Heart left ventricle (tissue), 16 donors: ENCODE results near the gene RCBTB2. TPM values are rescaled to one million over a fixed set of nuclear protein-coding genes. Genes with fewer than 3 reads are reported as not detected.

Experiments
- ATAC-seq, 4 donors: fragments of 200-7000 bp; cut with Tn5 transposase; one replicate each; pipeline ENCODE4 v1.9.1; 2020 to 2022; ENCODE audit warnings: moderate library complexity in 4 of 4, mild to moderate bottlenecking in 3 of 4, moderate number of reproducible peaks in 1 of 4
- DNase-seq, 5 donors: peaks; one replicate each; pipeline ENCODE4 v3.0.0-alpha.2; 2020
- H3K27ac ChIP-seq, 12 donors: fragments of 200-600 bp; sonication (generic) in 4 of 12; one replicate each; pipeline versions ENCODE4 v1.5.0 to v1.8.0; 2016 to 2022; ENCODE audit warnings: mild to moderate bottlenecking in 2 of 12
- H3K27me3 ChIP-seq, 9 donors: fragments of 200-600 bp; sonication (generic) in 2 of 9; one replicate each; pipeline versions ENCODE4 v1.5.1 to v1.8.0; 2016 to 2022; ENCODE audit warnings: mild to moderate bottlenecking in 3 of 9
- H3K36me3 ChIP-seq, 9 donors: fragments of 200-600 bp; sonication (generic) in 2 of 9; one replicate each; pipeline versions ENCODE4 v1.5.0 to v1.8.0; 2018 to 2022; ENCODE audit warnings: mild to moderate bottlenecking in 2 of 9
- H3K4me1 ChIP-seq, 12 donors: fragments of 200-600 bp; sonication (generic) in 4 of 12; one replicate each; pipeline versions ENCODE4 v1.5.0 to v1.8.0; 2016 to 2022; ENCODE audit warnings: mild to moderate bottlenecking in 3 of 12
- H3K4me3 ChIP-seq, 12 donors: fragments of 200-600 bp; sonication (generic) in 4 of 12; one replicate each; pipeline versions ENCODE4 v1.5.0 to v1.8.0; 2017 to 2022; ENCODE audit warnings: mild to moderate bottlenecking in 9 of 12, moderate library complexity in 4 of 12
- H3K9me3 ChIP-seq, 12 donors: fragments of 200-600 bp; sonication (generic) in 4 of 12; one replicate each; pipeline versions ENCODE4 v1.5.0 to v1.8.0; 2016 to 2022; ENCODE audit warnings: mild to moderate bottlenecking in 1 of 12
- CTCF ChIP-seq, 12 donors: fragments of 200-600 bp; sonication (generic) in 4 of 12; IDR thresholded peaks; one replicate each; pipeline versions ENCODE4 v1.5.0 to v1.8.0; 2018 to 2022; ENCODE audit warnings: antibody characterized with exemption in 12 of 12, mild to moderate bottlenecking in 5 of 12
- POLR2A ChIP-seq, 2 donors: fragments of 450-650 bp; IDR thresholded peaks; one replicate each; pipeline ENCODE4 v1.6.1; 2017; ENCODE audit warnings: antibody characterized with exemption in 2 of 2, mild to moderate bottlenecking in 2 of 2, moderate library complexity in 2 of 2
- WGBS, 4 donors: extraction: QIAGEN DNeasy Blood & Tissue Kit in 2 of 4; methylation state at CpG; one replicate each; pipeline versions ENCODE4 v1.1.5 to v1.1.7; 2013 to 2018; 5-methylcytosine and 5-hydroxymethylcytosine counted together
- intact Hi-C, 10 donors: fragments of 100-400 bp; cut with DNase I; formaldehyde crosslinking; loops; one replicate each; pipeline versions ENCODE4 v1.11.1 to v1.14.2; 2022
- polyA plus RNA-seq, 2 donors: library from polyadenylated mRNA; stranded (reverse); fragments of 200-250 nt; gene quantifications; one replicate each; pipeline ENCODE4 v1.2.3, GENCODE V29; 2013
- total RNA-seq, 9 donors: library from RNA; depleted of rRNA in 2 of 9; stranded (reverse); fragments of >200 nt in 2 of 9; fragmentation: NEBNext Ultra II Directional in 3 of 9; extraction: Animal tissue kit (Norgen Biotek cat#: 25700) in 3 of 9; gene quantifications; one replicate each; pipeline versions ENCODE4 v1.1.0 to v1.2.4, GENCODE V29; 2016 to 2023
- donor health status: ischemic (EF 13 %, LVEDD 7.1; RV severe dilation, severe dysfunction).
- donor health status: healthy with polysubstance abuse.
- donor health status: DM: no; HTN: yes; CAD: no.
- donor health status: DM: no; HTN: no; CAD: no.
- donor health status: ischemic (EF 25% LVEDD 6.9; RV normal size, moderate dysfunction).
- donor health status: ischemic (EF 25% LVEDD 5.7; RV mildly dilated, moderate dysfunction).
- donor health status: healthy.
- donor health status: DM: yes; HTN: yes; CAD: no.
- donor health status: ischemic (EF 35%, LVEDD 5.7; RV mildly dilated, moderate dysfunction).
- donor health status: nonischemic (EF 11% LVEDD 7.7; RV severe dilation, severe dysfunction).
- donor health status: DM: yes; HTN: yes; CAD: no.
- donor health status: PGD.
- donor health status: ischemic (EF 29% LVEDD 5.4; RV normal size, mild dysfunction).
- donor health status: nonischemic (EF 23%, LVEDD 6.1; RV moderate dilation, normal function).

Gene RCBTB2
- total and polyA plus RNA-seq, 11 donors, result 5.9 to 16.2 (median 11.5) TPM

- DNase-seq (no peak), ATAC-seq (no peak)
- Histone ChIP-seq H3K27me3 (no peaks in the 10 kb centered on the region), H3K4me1 (peaks cover 0 to 37% (median 10%) of the 10 kb centered on the region in 12 donors), H3K36me3 (peaks cover 0 to 45% (median 19%) of the 10 kb centered on the region in 9 donors), H3K9me3 (no peaks in the 10 kb centered on the region), H3K27ac (no peak overlapping the region), H3K4me3 (no peak overlapping the region)
- WGBS, 4 donors, result 93 to 99% (median 97%) methylated on average over 4 of the region's 4 CpGs
- intact Hi-C loops, result no loop called here
- TF ChIP-seq CTCF (IDR thresholded peaks at IDR 0.05) (no peak), POLR2A (IDR thresholded peaks at IDR 0.05) (no peak)
These were observed 18.1 kb downstream of the RCBTB2 start for GRCh38 chr13:48514793-48515192.

- H3K4me3 ChIP-seq, result peak overlapping the region in 8 of 12 donors; percentile 10 to 35 (median 18)
- peak in 2 of 5 donors; percentile 59 to 60 for DNase-seq
These were observed 21.2 kb downstream of the RCBTB2 start for GRCh38 chr13:48511621-48512230.

GRCh38 chr13:48510698-48511097, 22.2 kb downstream of the RCBTB2 start:
- TF ChIP-seq CTCF (IDR thresholded peaks at IDR 0.05), result no peak
- no peak for TF ChIP-seq POLR2A (IDR thresholded peaks at IDR 0.05)
- ATAC-seq (no peak), DNase-seq (no peak)
- H3K27me3 ChIP-seq, result no peaks in the 10 kb centered on the region
- H3K4me1 ChIP-seq, result peaks cover 0 to 61% (median 25%) of the 10 kb centered on the region in 12 donors
- 84 to 90% (median 87%) methylated on average over 5 of the region's 5 CpGs for WGBS, 4 donors
- no peak overlapping the region for H3K27ac ChIP-seq
- peaks cover 0 to 50% (median 13%) of the 10 kb centered on the region in 9 donors for H3K36me3 ChIP-seq
- intact Hi-C loops, result no loop called here
- H3K9me3 ChIP-seq, result no peaks in the 10 kb centered on the region
- no peak overlapping the region for H3K4me3 ChIP-seq

More at GRCh38 chr13:48511621-48512230, 21.2 kb downstream of the RCBTB2 start:
- ATAC-seq, result peak in 3 of 4 donors; percentile 44 to 59 (median 57)
- H3K36me3 ChIP-seq, result peaks cover 0 to 50% (median 14%) of the 10 kb centered on the region in 9 donors
- H3K27ac ChIP-seq, result peak overlapping the region in 1 of 12 donors; percentile 9
- H3K9me3 ChIP-seq, result no peaks in the 10 kb centered on the region
- WGBS, 4 donors, result 29 to 44% (median 36%) methylated on average over 10 of the region's 10 CpGs
- no peak for TF ChIP-seq CTCF (IDR thresholded peaks at IDR 0.05)
- no peak for TF ChIP-seq POLR2A (IDR thresholded peaks at IDR 0.05)
- intact Hi-C loops, result no loop called here
- peaks cover 0 to 51% (median 18%) of the 10 kb centered on the region in 12 donors for H3K4me1 ChIP-seq
- no peaks in the 10 kb centered on the region for H3K27me3 ChIP-seq

GRCh38 chr13:48508011-48508410, 24.9 kb downstream of the RCBTB2 start:
- ATAC-seq (no peak), DNase-seq (no peak)
- Histone ChIP-seq H3K4me1 (peaks cover 0 to 76% (median 34%) of the 10 kb centered on the region in 12 donors), H3K27ac (peak overlapping the region in 7 of 12 donors; percentile 62 to 96 (median 84)), H3K36me3 (peaks cover 0 to 32% (median 13%) of the 10 kb centered on the region in 9 donors), H3K27me3 (no peaks in the 10 kb centered on the region), H3K9me3 (no peaks in the 10 kb centered on the region), H3K4me3 (no peak overlapping the region)
- WGBS, 4 donors, result 79 to 85% (median 84%) methylated on average over 6 of the region's 6 CpGs
- TF ChIP-seq POLR2A (IDR thresholded peaks at IDR 0.05), result no peak
- no peak for TF ChIP-seq CTCF (IDR thresholded peaks at IDR 0.05)
- intact Hi-C loops, result loop anchor here in 3 of 10 donors (5.0 to 10.0 kb wide), 4 partner anchors 64 to 106 kb away; partner anchors contain the start of gene LPAR6 (in 1 of the 3)
